Stimulated activated CD4-positive, alpha-beta T cell treated with anti-CD3 and anti-CD28 coated beads, Interleukin-1b, Interleukin-23, amount 100 ng/mL, for 4 hours (primary cell): ENCODE measurements around the gene PITX3.
"Not testable (repeated sequence)": the region's sequence is repeated elsewhere in the genome, so short reads cannot be mapped to it uniquely, and the experiment has no call there.

ENCODE experiments used
- DNase-seq, 2 donors: peaks; one replicate each; pipeline ENCODE4 v3.0.0-alpha.2; 2020; ENCODE audit warnings: low read depth in 2 of 2

The PITX3 gene

GRCh38 chr10:102226542-102226870, 14.8 kb downstream of the PITX3 start:
- DNase-seq: no peak

GRCh38 chr10:102225646-102226541, 15.4 kb downstream of the PITX3 start, which contains the start of gene ELOVL3:
Gene ELOVL3 (plus strand): TSS chr10:102226299. CDS start chr10:102226549, 250 bp downstream.
- peak; percentile 65 to 73 for DNase-seq

- DNase-seq: no peak
These were observed 18.5 kb downstream of the PITX3 start for GRCh38 chr10:102222797-102223196.

- no peak for DNase-seq
These were observed 20.7 kb downstream of the PITX3 start for GRCh38 chr10:102220612-102221011.

GRCh38 chr10:102219370-102219769, 21.9 kb downstream of the PITX3 start:
- no peak for DNase-seq

- DNase-seq: not testable (repeated sequence)
These were observed 27.7 kb downstream of the PITX3 start for GRCh38 chr10:102213599-102213998.

GRCh38 chr10:102211615-102212299, 29.6 kb downstream of the PITX3 start:
- DNase-seq: no peak

GRCh38 chr10:102208311-102209035, 32.8 kb downstream of the PITX3 start:
- DNase-seq: no peak

- no peak for DNase-seq
These were observed 38.9 kb downstream of the PITX3 start for GRCh38 chr10:102202386-102202785.

- DNase-seq: no peak
These were observed 40.3 kb downstream of the PITX3 start for GRCh38 chr10:102200751-102201640.

GRCh38 chr10:102198027-102198426, 43.3 kb downstream of the PITX3 start:
- DNase-seq: no peak

- no peak for DNase-seq
These were observed 44.4 kb downstream of the PITX3 start for GRCh38 chr10:102196893-102197292.

- no peak for DNase-seq
These were observed 45.9 kb downstream of the PITX3 start for GRCh38 chr10:102195296-102195870.

- no peak for DNase-seq
These were observed 49.4 kb downstream of the PITX3 start for GRCh38 chr10:102191956-102192355.

- not testable (repeated sequence) for DNase-seq
These were observed 52.1 kb downstream of the PITX3 start for GRCh38 chr10:102188941-102189898.

GRCh38 chr10:102188298-102188940, 52.9 kb downstream of the PITX3 start:
- DNase-seq: no peak

- DNase-seq: no peak
These were observed 55.3 kb downstream of the PITX3 start for GRCh38 chr10:102185811-102186527.

- DNase-seq: no peak
These were observed 56.0 kb downstream of the PITX3 start for GRCh38 chr10:102185272-102185671.

- DNase-seq: no peak
These were observed 56.7 kb downstream of the PITX3 start for GRCh38 chr10:102184606-102185005.
